GM21515 (cell line): ENCODE results near the gene NSUN2.
"Not testable (repeated sequence)": the region's sequence is repeated elsewhere in the genome, so short reads cannot be mapped to it uniquely, and the experiment has no call there.

Source experiments
- ATAC-seq: cut with Tn5 transposase; IDR thresholded peaks from one replicate; pipeline ENCODE4 v1.9.1; 2021; ENCODE audit not compliant: unreplicated experiment

NSUN2 gene

GRCh38 chr5:6584727-6585126 lies 48.1 kb downstream of the NSUN2 start:
- ATAC-seq = no peak

- ATAC-seq = no peak
Measured at GRCh38 chr5:6584101-6584645, 48.7 kb downstream of the NSUN2 start.

GRCh38 chr5:6583049-6583880 lies 49.6 kb downstream of the NSUN2 start:
- ATAC-seq = no peak

GRCh38 chr5:6582507-6583048 lies 50.3 kb downstream of the NSUN2 start:
- ATAC-seq = no peak

- no peak for ATAC-seq
Measured at GRCh38 chr5:6581559-6582426, 51.1 kb downstream of the NSUN2 start.

GRCh38 chr5:6581090-6581489 lies 51.8 kb downstream of the NSUN2 start:
- ATAC-seq = no peak

- no peak for ATAC-seq
Measured at GRCh38 chr5:6579535-6579934, 53.3 kb downstream of the NSUN2 start.

- no peak for ATAC-seq
Measured at GRCh38 chr5:6578676-6579343, 54.0 kb downstream of the NSUN2 start.

GRCh38 chr5:6576861-6577501 lies 55.9 kb downstream of the NSUN2 start:
- no peak for ATAC-seq

GRCh38 chr5:6574537-6575245 lies 58.2 kb downstream of the NSUN2 start:
- ATAC-seq = no peak

- ATAC-seq = no peak
Measured at GRCh38 chr5:6574111-6574510, 58.7 kb downstream of the NSUN2 start.

GRCh38 chr5:6573651-6574101 lies 59.2 kb downstream of the NSUN2 start:
- ATAC-seq = no peak

GRCh38 chr5:6572825-6573380 lies 59.9 kb downstream of the NSUN2 start:
- no peak for ATAC-seq

- ATAC-seq = no peak
Measured at GRCh38 chr5:6572086-6572824, 60.6 kb downstream of the NSUN2 start.

- ATAC-seq = not testable (repeated sequence)
Measured at GRCh38 chr5:6571607-6572006, 61.2 kb downstream of the NSUN2 start.

GRCh38 chr5:6570530-6570929 lies 62.3 kb downstream of the NSUN2 start:
- ATAC-seq = no peak

- no peak for ATAC-seq
Measured at GRCh38 chr5:6568889-6569288, 64.0 kb downstream of the NSUN2 start.

GRCh38 chr5:6568383-6568782 lies 64.5 kb downstream of the NSUN2 start:
- no peak for ATAC-seq

- no peak for ATAC-seq
Measured at GRCh38 chr5:6567835-6568234, 65.0 kb downstream of the NSUN2 start.
